ENCODE measurements around the gene CCBE1.
"Not testable (repeated sequence)": the region's sequence is repeated elsewhere in the genome, so short reads cannot be mapped to it uniquely, and the experiment has no call there.

Gene CCBE1

DNA sequence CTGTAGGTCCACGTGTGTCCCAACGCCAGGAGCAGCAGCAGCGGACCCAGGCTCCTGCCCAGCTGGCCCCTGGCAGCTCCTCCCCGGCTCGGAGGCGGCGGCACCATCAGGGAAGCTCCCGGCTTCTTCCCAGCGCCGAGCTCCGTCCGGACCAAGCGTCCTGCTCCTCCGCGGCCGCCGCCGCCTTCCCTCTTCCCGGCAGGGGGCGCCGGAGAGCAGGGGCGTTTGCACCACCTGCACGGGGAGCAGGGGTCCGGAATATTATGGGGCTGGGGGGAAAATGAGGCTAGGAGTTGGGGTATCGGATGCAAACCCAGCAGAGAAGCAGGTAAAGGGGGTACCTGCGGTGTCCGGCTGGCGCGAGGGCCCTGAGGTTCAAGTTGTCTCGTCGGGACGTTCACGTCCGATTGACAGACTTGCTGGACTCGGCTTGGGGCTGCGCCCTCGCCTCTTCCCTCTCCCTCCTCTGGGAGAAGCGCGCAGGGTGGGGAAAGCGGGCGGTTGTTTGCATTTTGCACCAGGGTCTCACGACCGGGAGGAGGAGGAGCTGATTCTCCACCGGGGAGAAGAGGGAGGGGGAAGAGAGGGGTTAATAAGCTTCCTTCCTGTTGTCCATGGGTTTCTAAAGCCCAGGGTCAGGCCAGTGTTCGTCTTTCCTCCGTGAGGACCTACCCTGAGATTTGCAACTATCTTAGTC lies at the start of gene CCBE1:
Gene CCBE1, minus strand, starts transcription at position 188 of the 697 bp plus-strand sequence.
- DNase-seq (ENCODE audit: low read depth): peak; percentile 92

- DNase-seq (ENCODE audit: low read depth): peak; percentile 99
Measured at GRCh38 chr18:59744271-59744721, 47.1 kb upstream of the CCBE1 start.

GRCh38 chr18:59743566-59743965 lies 46.3 kb upstream of the CCBE1 start:
- no peak for DNase-seq (ENCODE audit: low read depth)

- DNase-seq (ENCODE audit: low read depth): peak; percentile 61
Measured at GRCh38 chr18:59742325-59743111, 45.3 kb upstream of the CCBE1 start.

GRCh38 chr18:59740141-59740540 lies 42.9 kb upstream of the CCBE1 start:
- no peak for DNase-seq (ENCODE audit: low read depth)

DNA sequence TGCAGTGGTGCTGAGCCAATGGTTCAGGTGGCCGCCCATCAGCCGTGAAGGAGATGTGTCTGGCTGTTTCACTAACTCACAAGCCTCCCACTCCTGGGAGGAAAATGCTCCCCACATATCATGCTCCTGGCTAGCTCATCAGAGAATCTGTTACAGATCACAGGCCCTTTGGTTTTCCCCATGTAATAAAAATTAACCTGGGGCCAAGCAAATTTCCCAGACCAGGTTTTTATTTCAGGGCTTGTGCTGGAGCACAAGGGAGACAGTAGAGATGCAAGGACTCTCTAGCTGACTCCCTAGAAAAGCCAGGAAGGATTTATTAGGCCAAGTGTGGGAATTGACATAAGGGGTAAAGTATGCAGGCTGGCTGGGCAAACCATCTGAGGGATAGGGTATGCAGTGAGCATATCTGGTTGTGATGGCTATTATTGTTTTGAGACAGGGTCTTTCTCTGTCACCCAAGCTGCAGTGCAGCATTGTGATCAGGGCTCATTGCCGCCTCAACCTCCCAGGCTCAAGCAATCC lies 40.6 kb upstream of the CCBE1 start:
- DNase-seq (ENCODE audit: low read depth): no peak

DNA sequence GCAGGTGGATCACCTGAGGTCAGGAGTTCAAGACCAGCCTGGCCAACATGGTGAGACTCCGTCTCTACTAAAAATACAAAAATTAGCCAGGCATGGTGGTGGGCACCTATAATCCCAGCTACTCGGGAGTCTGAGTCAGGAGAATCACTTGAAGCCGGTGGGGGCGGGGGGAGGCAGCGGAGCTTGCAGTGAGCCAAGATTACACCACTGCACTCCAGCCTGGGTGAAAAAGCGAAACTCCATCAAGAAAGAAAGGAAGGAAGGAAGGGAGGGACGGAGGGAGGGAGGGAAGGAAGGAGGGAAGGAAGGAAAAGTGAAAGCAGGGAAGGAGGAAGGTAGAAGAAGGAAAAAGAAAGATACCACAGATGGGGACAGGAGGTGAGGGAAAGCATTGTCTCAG lies 40.1 kb upstream of the CCBE1 start:
- DNase-seq (ENCODE audit: low read depth): not testable (repeated sequence)

DNA sequence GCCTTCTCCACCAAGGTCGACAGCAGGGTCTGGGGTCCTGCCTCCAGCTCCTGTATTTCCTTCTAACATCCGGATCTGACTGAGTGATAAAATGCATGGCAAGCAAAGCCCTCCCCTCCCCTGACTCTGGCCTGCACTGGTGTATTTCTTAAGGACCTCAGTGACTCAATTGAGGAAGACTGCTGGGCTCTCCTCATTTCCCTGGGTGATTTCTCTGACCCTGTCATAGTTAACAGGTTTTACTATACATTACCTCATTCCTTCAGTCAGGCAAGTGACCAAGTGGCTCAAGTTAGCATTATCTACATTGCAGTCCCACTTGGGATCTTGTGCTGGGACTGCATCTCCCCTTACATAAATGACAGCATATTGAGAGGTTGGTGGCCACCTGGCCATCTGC lies 38.8 kb upstream of the CCBE1 start:
- no peak for DNase-seq (ENCODE audit: low read depth)

DNA sequence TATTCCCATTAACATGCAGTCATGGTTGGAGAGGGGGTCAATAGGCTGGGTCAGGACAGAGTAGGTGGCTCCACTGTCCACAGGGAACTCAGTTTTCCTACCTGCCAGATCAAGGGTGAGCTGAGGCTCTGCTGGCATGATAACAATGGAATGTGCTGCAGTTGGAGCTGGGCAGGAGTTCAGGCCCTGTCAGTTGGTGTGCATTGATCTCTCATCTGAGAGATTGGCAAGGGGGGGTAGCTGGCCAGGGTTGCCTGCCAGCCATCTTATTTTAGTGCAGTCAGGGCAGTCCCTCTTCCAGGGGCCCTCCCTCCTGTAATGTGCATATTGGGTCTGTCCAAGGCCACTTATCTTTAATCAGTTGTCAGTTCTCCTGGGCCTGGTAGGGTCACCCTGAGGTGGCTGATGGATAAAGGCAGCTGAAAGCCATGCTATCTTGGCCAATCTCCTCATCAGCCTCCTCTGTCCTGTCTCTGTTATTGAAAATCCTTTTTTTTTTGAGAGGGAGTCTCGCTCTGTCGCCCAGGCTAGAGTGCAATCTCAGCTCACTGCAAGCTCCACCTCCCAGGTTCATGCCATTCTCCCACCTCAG lies 38.1 kb upstream of the CCBE1 start:
- no peak for DNase-seq (ENCODE audit: low read depth)

DNA sequence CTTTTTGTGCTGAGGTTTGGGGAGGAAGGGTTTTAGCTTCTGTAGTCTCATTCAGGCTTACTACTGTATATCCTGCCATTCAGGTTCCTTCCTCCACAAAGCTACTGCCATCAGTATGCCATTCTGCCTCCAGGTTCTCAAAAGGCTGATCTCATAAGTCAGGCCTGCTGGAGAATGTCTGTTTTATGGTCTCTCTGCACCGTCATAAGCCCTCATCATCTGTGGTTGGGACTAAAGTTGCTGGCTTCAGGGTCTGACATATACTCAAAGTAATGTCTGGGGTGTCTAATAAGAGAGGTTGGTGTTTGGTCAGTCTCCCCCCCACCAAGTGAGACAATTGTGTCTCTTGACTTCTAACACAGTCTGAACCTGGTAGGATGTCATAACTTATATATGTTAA lies 36.2 kb upstream of the CCBE1 start:
- DNase-seq (ENCODE audit: low read depth): peak; percentile 49

DNA sequence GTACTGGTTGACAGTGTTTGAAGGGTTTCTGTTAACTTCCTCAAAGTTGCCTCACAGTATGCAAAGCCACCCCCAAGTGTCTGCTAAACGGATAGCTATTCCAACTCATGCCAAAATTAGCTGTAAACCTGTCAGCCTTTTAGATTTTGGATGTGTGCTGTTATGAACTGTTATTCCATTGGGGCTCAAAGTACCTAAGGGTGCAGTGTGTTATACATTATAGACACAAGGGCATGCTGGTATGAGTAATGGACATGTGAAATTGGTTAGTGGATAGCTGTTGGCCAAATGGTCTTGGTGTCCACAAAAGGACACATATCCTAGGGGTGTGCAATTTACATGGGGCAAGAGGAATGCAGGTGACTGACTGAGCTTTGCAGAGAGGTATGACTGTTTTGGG lies 33.7 kb upstream of the CCBE1 start:
- no peak for DNase-seq (ENCODE audit: low read depth)

DNA sequence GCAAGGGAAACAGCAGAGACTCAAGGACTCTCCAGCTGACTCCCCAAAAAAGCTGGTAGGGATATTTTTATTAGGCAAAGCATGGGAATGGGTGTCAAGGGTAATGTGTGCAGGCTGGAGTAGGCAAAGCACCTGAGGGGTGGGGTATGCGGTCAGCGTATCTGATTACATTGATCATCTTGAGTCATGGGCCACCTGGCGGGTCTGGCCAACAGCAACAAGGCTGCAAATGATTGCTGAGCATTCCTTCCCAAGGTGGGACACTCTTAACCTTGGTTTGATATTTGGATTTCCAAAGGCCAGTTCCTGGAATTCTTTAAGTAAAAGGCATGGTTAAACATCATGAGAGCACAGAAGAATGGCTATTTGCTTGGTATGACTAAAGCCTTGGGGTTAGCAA lies 32.6 kb upstream of the CCBE1 start:
- DNase-seq (ENCODE audit: low read depth): no peak

GRCh38 chr18:59728816-59729215 lies 31.6 kb upstream of the CCBE1 start:
- DNase-seq (ENCODE audit: low read depth): no peak

DNA sequence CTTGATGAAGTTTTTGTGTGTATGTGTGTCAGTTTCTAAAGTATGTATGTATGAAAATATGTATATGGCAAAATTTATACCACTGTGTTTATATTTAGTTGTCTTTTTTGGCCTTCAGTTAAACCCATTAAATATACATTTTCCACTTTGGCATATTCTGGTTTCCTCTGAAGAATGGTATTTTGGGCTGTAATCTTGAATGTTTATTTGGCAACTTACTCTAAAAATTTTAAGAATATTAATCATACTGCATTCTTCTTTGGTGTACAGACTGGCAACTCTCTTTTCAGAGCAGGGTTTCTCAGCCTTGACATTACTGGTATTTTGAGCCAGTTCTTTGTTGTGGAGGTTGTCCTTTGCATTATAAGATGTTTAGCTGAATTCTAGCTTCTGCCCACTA lies 27.9 kb upstream of the CCBE1 start:
- DNase-seq (ENCODE audit: low read depth): peak; percentile 33

- no peak for DNase-seq (ENCODE audit: low read depth)
Measured at GRCh38 chr18:59724103-59724502, 26.9 kb upstream of the CCBE1 start.

DNA sequence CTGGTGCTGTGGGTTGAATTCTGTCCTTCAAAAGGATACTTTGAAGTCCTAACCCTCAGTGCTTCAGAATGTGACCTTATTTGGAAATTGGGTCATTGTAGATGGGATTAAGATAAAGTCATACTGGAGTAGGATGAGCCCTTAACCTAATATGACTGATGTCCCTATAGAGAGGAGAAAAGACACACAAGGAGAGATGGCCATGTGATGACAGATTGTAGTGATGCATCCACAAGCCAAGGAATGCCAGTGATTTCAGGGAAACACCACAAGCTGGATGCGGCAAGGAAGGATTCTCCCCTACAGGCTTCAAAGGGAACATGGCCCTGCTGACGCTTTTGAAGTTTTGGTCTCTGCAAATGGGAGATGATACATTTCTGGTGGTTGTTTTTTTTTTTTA lies 24.7 kb upstream of the CCBE1 start:
- no peak for DNase-seq (ENCODE audit: low read depth)

DNA sequence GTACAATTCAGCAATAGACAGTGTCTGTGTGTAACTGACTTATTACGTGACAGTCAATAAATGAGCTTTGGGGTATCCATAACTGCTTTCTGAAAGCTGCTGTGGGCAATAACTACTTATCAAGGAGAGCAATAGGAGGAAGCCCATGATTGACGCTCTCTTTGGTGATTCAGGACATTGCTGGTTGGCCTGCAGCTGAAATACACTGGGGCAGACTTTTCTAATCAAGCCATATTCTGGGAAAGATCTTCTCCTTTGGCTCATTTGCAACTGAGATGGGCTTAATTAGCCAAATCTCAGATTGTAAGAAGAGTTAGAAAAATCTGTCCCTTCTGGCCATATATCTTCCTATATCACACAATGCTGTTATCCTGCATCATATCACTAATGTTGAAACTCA lies 24.0 kb upstream of the CCBE1 start:
- no peak for DNase-seq (ENCODE audit: low read depth)

GRCh38 chr18:59719544-59720181 lies 22.4 kb upstream of the CCBE1 start:
- peak; percentile 91 for DNase-seq (ENCODE audit: low read depth)

DNA sequence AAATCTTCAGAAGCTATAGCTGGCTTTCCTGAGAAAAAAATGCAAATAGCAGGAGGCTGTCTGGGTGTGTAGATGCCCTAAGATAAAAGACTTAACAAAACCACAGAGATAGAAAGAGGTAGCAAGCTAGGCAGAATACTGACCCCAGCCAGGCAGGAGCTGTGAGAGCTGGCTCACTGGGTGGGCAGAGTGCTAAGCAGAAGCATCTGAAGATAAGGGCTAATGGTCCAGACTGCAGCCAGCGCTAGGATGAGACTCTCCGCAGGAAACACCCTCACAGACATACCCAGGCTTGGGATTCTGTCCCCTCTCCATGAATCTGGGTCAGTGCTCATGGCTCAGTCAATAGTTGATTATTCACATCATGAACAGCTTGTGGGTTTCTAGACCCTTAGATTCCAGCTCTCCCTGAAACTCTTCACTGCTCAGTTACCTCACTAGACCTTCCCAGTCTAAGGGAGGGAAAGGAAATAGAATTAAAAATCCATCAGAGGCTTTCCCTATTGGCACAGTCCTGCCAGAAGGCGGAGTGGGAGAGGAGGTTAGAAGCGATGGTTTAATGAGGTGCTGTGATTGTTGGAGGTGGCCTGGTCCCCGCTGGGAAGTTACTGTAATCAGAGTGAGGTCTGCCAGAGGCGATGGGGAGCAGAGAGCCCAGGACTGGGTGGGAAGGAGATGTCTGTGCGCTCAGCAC lies 21.4 kb upstream of the CCBE1 start:
- DNase-seq (ENCODE audit: low read depth): peak; percentile 56

DNA sequence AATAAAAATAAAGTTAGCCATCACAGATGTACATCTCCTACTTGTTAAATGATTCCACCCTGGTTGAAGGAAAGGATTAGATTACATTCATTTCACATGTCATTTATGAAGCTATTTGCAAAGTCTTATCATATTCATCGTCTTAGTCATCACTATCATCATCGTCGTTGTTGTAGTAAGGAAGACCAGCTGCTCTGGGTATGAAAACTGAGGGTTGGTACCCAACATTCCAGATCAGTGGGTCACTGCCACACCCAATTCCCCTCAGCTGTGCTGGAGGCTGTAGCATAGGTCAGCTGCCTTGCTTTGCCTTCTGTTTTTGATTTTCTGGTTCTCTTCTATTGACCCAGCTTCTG lies 20.9 kb upstream of the CCBE1 start:
- DNase-seq (ENCODE audit: low read depth): peak; percentile 99

DNA sequence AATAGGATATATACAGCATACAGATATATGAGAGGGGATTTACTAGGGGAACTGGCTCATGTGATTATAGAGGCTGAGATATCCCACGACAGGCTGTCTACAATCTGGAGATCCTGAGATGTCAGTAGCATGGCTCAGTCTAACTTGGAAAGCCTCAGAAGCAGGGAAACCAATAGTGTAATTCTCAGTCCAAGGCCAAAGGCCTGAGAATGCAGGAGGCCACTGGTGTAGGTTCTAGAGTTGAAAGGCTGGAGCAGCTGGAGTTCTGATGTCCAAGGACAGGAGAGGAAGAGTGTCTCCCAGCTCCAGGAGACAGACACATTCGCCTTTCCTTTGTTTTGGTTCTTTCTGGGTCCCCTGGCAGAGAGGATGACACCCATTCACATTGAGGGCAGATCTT lies 20.1 kb upstream of the CCBE1 start:
- DNase-seq (ENCODE audit: low read depth): no peak

DNA sequence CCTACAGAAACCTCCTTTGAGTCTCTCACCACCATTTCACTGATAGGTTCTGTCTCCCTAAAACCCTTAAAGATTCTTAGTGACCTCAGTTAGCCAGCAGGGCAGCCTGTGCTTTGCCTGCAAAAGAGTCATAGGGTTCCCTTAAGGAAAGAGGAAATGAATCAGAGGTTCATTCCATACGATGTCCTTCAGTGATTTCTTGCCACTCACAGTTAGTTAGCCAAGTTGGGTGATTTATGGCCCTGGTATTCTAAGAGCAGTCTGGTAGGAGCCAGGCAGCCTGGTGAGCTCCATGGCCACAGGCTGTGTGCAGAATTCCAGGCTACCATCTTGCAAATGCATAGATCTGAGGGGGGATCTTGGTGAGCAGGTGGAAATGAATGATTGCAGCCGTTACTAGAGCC lies 18.7 kb upstream of the CCBE1 start:
- peak; percentile 99 for DNase-seq (ENCODE audit: low read depth)
